T-helper 17 cell (primary cell): ENCODE data around the gene NEB. TPM values are rescaled to one million over a fixed set of nuclear protein-coding genes. Genes with fewer than 3 reads are reported as not detected.

ENCODE experiments used
- ATAC-seq: fragments of 150-1000 bp; cut with Tn5 transposase; 2 replicates; pipeline ENCODE4 v1.10.0; 2021; ENCODE audit warnings: mild to moderate bottlenecking, moderate library complexity
- DNase-seq, 3 donors: peaks; one replicate each; pipeline versions ENCODE4 v3.0.0 to v3.0.0-alpha.2; 2020 to 2021
- H3K9me3 ChIP-seq: one replicate; pipeline ENCODE4 v1.7.0; 2013; ENCODE audit warnings: low read length, mild to moderate bottlenecking; ENCODE audit not compliant: control insufficient read depth, poor library complexity, severe bottlenecking
- H3K27ac Mint-ChIP-seq: one replicate; pipeline ENCODE4 v1.8.0; 2022; ENCODE audit warnings: mild to moderate bottlenecking, moderate library complexity, mixed read lengths
- H3K27me3 Mint-ChIP-seq: one replicate; pipeline ENCODE4 v1.8.0; 2022; ENCODE audit warnings: mixed read lengths
- H3K36me3 Mint-ChIP-seq: one replicate; pipeline ENCODE4 v1.8.0; 2022; ENCODE audit warnings: low read depth, mixed read lengths
- H3K4me1 Mint-ChIP-seq: one replicate; pipeline ENCODE4 v1.8.0; 2022; ENCODE audit warnings: mild to moderate bottlenecking, mixed read lengths
- H3K4me3 Mint-ChIP-seq: one replicate; pipeline ENCODE4 v1.8.0; 2022; ENCODE audit warnings: mild to moderate bottlenecking, moderate library complexity, mixed read lengths
- total RNA-seq, 4 donors: library from RNA in 2 of 4; stranded (reverse) in 2 of 4; gene quantifications; one replicate each; pipeline ENCODE4 v1.2.3 and lab custom pipeline; 2022 to 2026

The NEB gene
- total RNA-seq, 2 donors from 2014 or later, result 1.6 to 1.7 TPM

- Mint-ChIP-seq H3K4me1 (peaks cover 3% of the 10 kb centered on the region), H3K27ac (no peak overlapping the region), H3K36me3 (peaks cover 5% of the 10 kb centered on the region), H3K27me3 (no peaks in the 10 kb centered on the region), H3K4me3 (no peak overlapping the region)
- no peak for DNase-seq
- ATAC-seq, result no peak
- no peaks in the 10 kb centered on the region for H3K9me3 ChIP-seq
Measured at GRCh38 chr2:151769606-151770005, 35.3 kb upstream of the NEB start.

- ATAC-seq (no peak), DNase-seq (no peak)
- Mint-ChIP-seq H3K4me1 (peaks cover 3% of the 10 kb centered on the region), H3K27me3 (no peaks in the 10 kb centered on the region), H3K36me3 (peaks cover 5% of the 10 kb centered on the region), H3K27ac (no peak overlapping the region), H3K4me3 (no peak overlapping the region)
- no peaks in the 10 kb centered on the region for H3K9me3 ChIP-seq
Measured at GRCh38 chr2:151767536-151767935, 33.3 kb upstream of the NEB start.

GRCh38 chr2:151766437-151767153 is 32.3 kb upstream of the NEB start:
- H3K36me3 Mint-ChIP-seq, result peaks cover 5% of the 10 kb centered on the region
- DNase-seq (no peak), ATAC-seq (no peak)
- H3K4me3 Mint-ChIP-seq, result no peak overlapping the region
- no peaks in the 10 kb centered on the region for H3K27me3 Mint-ChIP-seq
- H3K27ac Mint-ChIP-seq, result no peak overlapping the region
- H3K9me3 ChIP-seq, result no peaks in the 10 kb centered on the region
- H3K4me1 Mint-ChIP-seq, result peaks cover 3% of the 10 kb centered on the region

GRCh38 chr2:151765760-151766410 is 31.6 kb upstream of the NEB start:
- DNase-seq (no peak), ATAC-seq (no peak)
- no peaks in the 10 kb centered on the region for H3K9me3 ChIP-seq
- no peak overlapping the region for H3K27ac Mint-ChIP-seq
- H3K27me3 Mint-ChIP-seq, result no peaks in the 10 kb centered on the region
- H3K36me3 Mint-ChIP-seq, result peaks cover 7% of the 10 kb centered on the region
- peak overlapping the region; percentile 1 for H3K4me3 Mint-ChIP-seq
- peaks cover 3% of the 10 kb centered on the region for H3K4me1 Mint-ChIP-seq

- DNase-seq, result no peak
- Mint-ChIP-seq H3K4me3 (no peak overlapping the region), H3K27ac (no peak overlapping the region), H3K27me3 (no peaks in the 10 kb centered on the region), H3K4me1 (peaks cover 3% of the 10 kb centered on the region), H3K36me3 (peaks cover 7% of the 10 kb centered on the region)
- H3K9me3 ChIP-seq, result no peaks in the 10 kb centered on the region
- ATAC-seq, result no peak
Measured at GRCh38 chr2:151762694-151763093, 28.4 kb upstream of the NEB start.

GRCh38 chr2:151761687-151762086 is 27.4 kb upstream of the NEB start:
- no peaks in the 10 kb centered on the region for H3K9me3 ChIP-seq
- Mint-ChIP-seq H3K4me1 (peaks cover 2% of the 10 kb centered on the region), H3K27me3 (no peaks in the 10 kb centered on the region), H3K27ac (no peak overlapping the region), H3K4me3 (no peak overlapping the region), H3K36me3 (peaks cover 7% of the 10 kb centered on the region)
- DNase-seq, result no peak
- ATAC-seq, result no peak

- H3K27ac Mint-ChIP-seq, result no peak overlapping the region
- H3K36me3 Mint-ChIP-seq, result peaks cover 7% of the 10 kb centered on the region
- no peak for DNase-seq
- no peaks in the 10 kb centered on the region for H3K27me3 Mint-ChIP-seq
- peaks cover 2% of the 10 kb centered on the region for H3K4me1 Mint-ChIP-seq
- ATAC-seq, result no peak
- no peaks in the 10 kb centered on the region for H3K9me3 ChIP-seq
- no peak overlapping the region for H3K4me3 Mint-ChIP-seq
Measured at GRCh38 chr2:151761193-151761592, 26.9 kb upstream of the NEB start.

GRCh38 chr2:151760139-151760650 is 25.9 kb upstream of the NEB start:
- H3K36me3 Mint-ChIP-seq, result peaks cover 3% of the 10 kb centered on the region
- no peak overlapping the region for H3K4me3 Mint-ChIP-seq
- H3K27ac Mint-ChIP-seq, result no peak overlapping the region
- DNase-seq (no peak), ATAC-seq (no peak)
- peaks cover 2% of the 10 kb centered on the region for H3K4me1 Mint-ChIP-seq
- no peaks in the 10 kb centered on the region for H3K9me3 ChIP-seq
- no peaks in the 10 kb centered on the region for H3K27me3 Mint-ChIP-seq

GRCh38 chr2:151758744-151759143 is 24.5 kb upstream of the NEB start:
- H3K4me3 Mint-ChIP-seq, result no peak overlapping the region
- no peaks in the 10 kb centered on the region for H3K9me3 ChIP-seq
- peaks cover 2% of the 10 kb centered on the region for H3K4me1 Mint-ChIP-seq
- DNase-seq (no peak), ATAC-seq (no peak)
- no peaks in the 10 kb centered on the region for H3K27me3 Mint-ChIP-seq
- H3K36me3 Mint-ChIP-seq, result peaks cover 2% of the 10 kb centered on the region
- no peak overlapping the region for H3K27ac Mint-ChIP-seq

- H3K4me3 Mint-ChIP-seq, result no peak overlapping the region
- H3K4me1 Mint-ChIP-seq, result peaks cover 2% of the 10 kb centered on the region
- no peaks in the 10 kb centered on the region for H3K9me3 ChIP-seq
- peaks cover 2% of the 10 kb centered on the region for H3K36me3 Mint-ChIP-seq
- no peak overlapping the region for H3K27ac Mint-ChIP-seq
- no peak for DNase-seq
- ATAC-seq, result no peak
- H3K27me3 Mint-ChIP-seq, result no peaks in the 10 kb centered on the region
Measured at GRCh38 chr2:151757861-151758260, 23.6 kb upstream of the NEB start.

- Mint-ChIP-seq H3K27me3 (no peaks in the 10 kb centered on the region), H3K36me3 (peaks cover 2% of the 10 kb centered on the region), H3K4me3 (no peak overlapping the region), H3K27ac (no peak overlapping the region), H3K4me1 (peaks cover 2% of the 10 kb centered on the region)
- no peaks in the 10 kb centered on the region for H3K9me3 ChIP-seq
- no peak for ATAC-seq
- DNase-seq, result no peak
Measured at GRCh38 chr2:151756820-151757219, 22.5 kb upstream of the NEB start.

- no peaks in the 10 kb centered on the region for H3K9me3 ChIP-seq
- no peak for ATAC-seq
- Mint-ChIP-seq H3K4me3 (no peak overlapping the region), H3K36me3 (no peaks in the 10 kb centered on the region), H3K4me1 (peaks cover 2% of the 10 kb centered on the region), H3K27ac (no peak overlapping the region), H3K27me3 (no peaks in the 10 kb centered on the region)
- DNase-seq, result no peak
Measured at GRCh38 chr2:151754253-151754897, 20.1 kb upstream of the NEB start.

- no peaks in the 10 kb centered on the region for H3K36me3 Mint-ChIP-seq
- no peak overlapping the region for H3K4me3 Mint-ChIP-seq
- no peak overlapping the region for H3K27ac Mint-ChIP-seq
- peaks cover 2% of the 10 kb centered on the region for H3K4me1 Mint-ChIP-seq
- no peaks in the 10 kb centered on the region for H3K9me3 ChIP-seq
- ATAC-seq (no peak), DNase-seq (no peak)
- no peaks in the 10 kb centered on the region for H3K27me3 Mint-ChIP-seq
Measured at GRCh38 chr2:151753540-151753939, 19.3 kb upstream of the NEB start.
